ENCODE measurements around the gene FIGN. TPM values are rescaled to one million over a fixed set of nuclear protein-coding genes. Genes with fewer than 3 reads are reported as not detected.

The FIGN gene
- total RNA-seq, 1 donor from 2014 or later: 41.1 TPM

GRCh38 chr2:163717993-163718680 lies 17.7 kb downstream of the FIGN start:
- peak overlapping the region; percentile 6 for H3K27ac Mint-ChIP-seq
- no peak overlapping the region for H3K4me3 ChIP-seq
- H3K27me3 Mint-ChIP-seq (ENCODE audit: insufficient read depth, low read depth): no peaks in the 10 kb centered on the region
- H3K4me1 Mint-ChIP-seq: peaks cover 54% of the 10 kb centered on the region
- H3K9ac ChIP-seq: no peak overlapping the region
- H3K9me3 Mint-ChIP-seq: no peaks in the 10 kb centered on the region
- no peak overlapping the region for H2AFZ ChIP-seq (replicated peaks)
- no peak for TF ChIP-seq EZH2phosphoT487 (IDR thresholded peaks at IDR 0.05)
- TF ChIP-seq EZH2 (IDR thresholded peaks at IDR 0.05): no peak
- TF ChIP-seq CTCF (IDR thresholded peaks at IDR 0.05): no peak
- no peaks in the 10 kb centered on the region for H3K36me3 ChIP-seq
- peak; percentile 30 for DNase-seq (ENCODE audit: low spot score)
- H3K4me2 ChIP-seq: peak overlapping the region; percentile 55
- H3K4me3 Mint-ChIP-seq: peak overlapping the region; percentile 63
- H3K27me3 ChIP-seq: no peaks in the 10 kb centered on the region
- H3K79me2 ChIP-seq (ENCODE audit: low read depth): peaks cover 100% of the 10 kb centered on the region
- H3K27ac ChIP-seq: peak overlapping the region; percentile 16
- peaks cover 10% of the 10 kb centered on the region for H3K36me3 Mint-ChIP-seq
- H4K20me1 ChIP-seq (ENCODE audit: low read depth): peaks cover 9% of the 10 kb centered on the region
- no peaks in the 10 kb centered on the region for H3K9me3 ChIP-seq (ENCODE audit: low read depth)
- peaks cover 26% of the 10 kb centered on the region for H3F3A ChIP-seq (ENCODE audit: low read depth)
- H3K4me1 ChIP-seq: peaks cover 91% of the 10 kb centered on the region

GRCh38 chr2:163717515-163717914 lies 18.3 kb downstream of the FIGN start:
- Histone ChIP-seq H4K20me1 (ENCODE audit: low read depth) (peaks cover 9% of the 10 kb centered on the region), H3K27ac (peak overlapping the region; percentile 16), H3K36me3 (no peaks in the 10 kb centered on the region), H2AFZ (replicated peaks) (no peak overlapping the region), H3K4me2 (peak overlapping the region; percentile 55), H3K9me3 (ENCODE audit: low read depth) (no peaks in the 10 kb centered on the region), H3K4me1 (peaks cover 96% of the 10 kb centered on the region), H3K79me2 (ENCODE audit: low read depth) (peaks cover 100% of the 10 kb centered on the region), H3K27me3 (no peaks in the 10 kb centered on the region), H3K4me3 (no peak overlapping the region), H3K9ac (no peak overlapping the region), H3F3A (ENCODE audit: low read depth) (peaks cover 26% of the 10 kb centered on the region)
- TF ChIP-seq EZH2 (IDR thresholded peaks at IDR 0.05): no peak
- TF ChIP-seq CTCF (IDR thresholded peaks at IDR 0.05): no peak
- no peak for TF ChIP-seq EZH2phosphoT487 (IDR thresholded peaks at IDR 0.05)
- Mint-ChIP-seq H3K4me3 (peak overlapping the region; percentile 63), H3K36me3 (peaks cover 9% of the 10 kb centered on the region), H3K4me1 (peaks cover 56% of the 10 kb centered on the region), H3K27ac (peak overlapping the region; percentile 6), H3K27me3 (ENCODE audit: insufficient read depth, low read depth) (no peaks in the 10 kb centered on the region), H3K9me3 (no peaks in the 10 kb centered on the region)
- no peak for DNase-seq (ENCODE audit: low spot score)

- H3K4me2 ChIP-seq: no peak overlapping the region
- no peaks in the 10 kb centered on the region for H3K27me3 ChIP-seq
- Mint-ChIP-seq H3K27ac (no peak overlapping the region), H3K4me1 (peaks cover 67% of the 10 kb centered on the region), H3K9me3 (no peaks in the 10 kb centered on the region), H3K27me3 (ENCODE audit: insufficient read depth, low read depth) (no peaks in the 10 kb centered on the region), H3K4me3 (no peak overlapping the region), H3K36me3 (no peaks in the 10 kb centered on the region)
- peaks cover 91% of the 10 kb centered on the region for H3K4me1 ChIP-seq
- H3K79me2 ChIP-seq (ENCODE audit: low read depth): peaks cover 100% of the 10 kb centered on the region
- H3K9ac ChIP-seq: no peak overlapping the region
- no peak overlapping the region for H2AFZ ChIP-seq (replicated peaks)
- DNase-seq (ENCODE audit: low spot score): no peak
- TF ChIP-seq EZH2phosphoT487 (IDR thresholded peaks at IDR 0.05): no peak
- no peak for TF ChIP-seq EZH2 (IDR thresholded peaks at IDR 0.05)
- TF ChIP-seq CTCF (IDR thresholded peaks at IDR 0.05): no peak
- H3K36me3 ChIP-seq: no peaks in the 10 kb centered on the region
- no peak overlapping the region for H3K4me3 ChIP-seq
- peaks cover 26% of the 10 kb centered on the region for H3F3A ChIP-seq (ENCODE audit: low read depth)
- no peaks in the 10 kb centered on the region for H3K9me3 ChIP-seq (ENCODE audit: low read depth)
- peaks cover 9% of the 10 kb centered on the region for H4K20me1 ChIP-seq (ENCODE audit: low read depth)
- H3K27ac ChIP-seq: peak overlapping the region; percentile 7
Observed at GRCh38 chr2:163716101-163716500, 19.7 kb downstream of the FIGN start.

All from neural progenitor cell (in vitro differentiated cells).